Measurements from ENCODE around the gene PRDM16. TPM values are rescaled to one million over a fixed set of nuclear protein-coding genes. Genes with fewer than 3 reads are reported as not detected.

The PRDM16 gene
- total RNA-seq, 2 experiments from 2014 or later: 1.1 to 2.3 TPM

GRCh38 chr1:3064901-3065300 lies 4.1 kb upstream of the PRDM16 start:
- no peak overlapping the region for H3K4me3 Mint-ChIP-seq
- H3K27ac Mint-ChIP-seq: no peak overlapping the region
- DNase-seq: no peak
- CTCF ChIA-PET: no interaction called here
- peaks cover 3% of the 10 kb centered on the region for H3K4me1 Mint-ChIP-seq
- H3K9me3 Mint-ChIP-seq: no peaks in the 10 kb centered on the region
- POLR2A ChIA-PET: no interaction called here
- peaks cover 18% of the 10 kb centered on the region for H3K27me3 Mint-ChIP-seq
- H3K36me3 Mint-ChIP-seq (ENCODE audit: low read depth): no peaks in the 10 kb centered on the region

DNA sequence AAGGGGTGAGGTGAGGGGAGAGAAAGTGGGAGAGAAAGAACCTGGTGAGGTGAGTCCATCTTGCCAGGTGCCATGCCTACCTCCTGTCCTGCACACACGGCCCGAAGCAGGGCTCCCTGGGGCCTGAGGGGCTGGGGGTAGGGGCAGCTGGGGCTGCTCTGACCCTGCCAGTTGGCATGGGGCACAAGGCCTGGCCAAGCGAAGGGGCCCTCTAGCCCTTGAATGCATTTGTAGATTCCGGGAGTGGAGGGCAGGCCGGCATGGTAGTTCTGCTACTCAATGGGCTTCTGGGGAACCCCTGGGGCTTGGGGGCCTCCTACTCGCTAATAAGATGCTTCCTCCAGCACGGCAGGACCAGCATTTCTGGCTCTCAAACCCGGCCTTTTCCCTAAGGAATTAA lies 3.6 kb upstream of the PRDM16 start:
- Mint-ChIP-seq H3K4me3 (no peak overlapping the region), H3K27ac (no peak overlapping the region), H3K36me3 (ENCODE audit: low read depth) (no peaks in the 10 kb centered on the region), H3K27me3 (peaks cover 18% of the 10 kb centered on the region), H3K4me1 (peaks cover 3% of the 10 kb centered on the region), H3K9me3 (no peaks in the 10 kb centered on the region)
- ChIA-PET CTCF (no interaction called here), POLR2A (no interaction called here)
- no peak for DNase-seq

DNA sequence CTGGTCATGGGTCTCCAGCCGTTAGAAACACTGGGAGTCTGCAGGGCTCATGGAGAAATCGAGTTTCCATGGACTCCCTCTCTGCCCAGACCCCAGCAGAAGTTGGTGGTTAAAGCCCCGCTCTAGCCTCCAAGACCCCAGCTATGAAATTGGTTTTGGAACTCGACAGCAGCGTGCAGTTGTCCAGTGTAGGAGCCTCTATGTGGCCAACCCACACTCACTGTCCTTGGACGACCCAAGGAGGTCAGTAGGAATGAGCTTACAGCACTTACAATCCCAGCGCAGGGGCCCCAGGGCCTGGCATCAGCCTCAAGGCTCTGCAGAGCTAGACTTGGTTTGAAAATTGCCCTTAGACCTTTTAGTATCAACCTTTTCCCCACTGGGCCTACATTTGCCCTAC lies 3.2 kb upstream of the PRDM16 start:
- Mint-ChIP-seq H3K27me3 (peaks cover 18% of the 10 kb centered on the region), H3K27ac (no peak overlapping the region), H3K4me3 (no peak overlapping the region), H3K4me1 (peaks cover 3% of the 10 kb centered on the region), H3K36me3 (ENCODE audit: low read depth) (no peaks in the 10 kb centered on the region), H3K9me3 (no peaks in the 10 kb centered on the region)
- DNase-seq: no peak
- ChIA-PET CTCF (no interaction called here), POLR2A (no interaction called here)

DNA sequence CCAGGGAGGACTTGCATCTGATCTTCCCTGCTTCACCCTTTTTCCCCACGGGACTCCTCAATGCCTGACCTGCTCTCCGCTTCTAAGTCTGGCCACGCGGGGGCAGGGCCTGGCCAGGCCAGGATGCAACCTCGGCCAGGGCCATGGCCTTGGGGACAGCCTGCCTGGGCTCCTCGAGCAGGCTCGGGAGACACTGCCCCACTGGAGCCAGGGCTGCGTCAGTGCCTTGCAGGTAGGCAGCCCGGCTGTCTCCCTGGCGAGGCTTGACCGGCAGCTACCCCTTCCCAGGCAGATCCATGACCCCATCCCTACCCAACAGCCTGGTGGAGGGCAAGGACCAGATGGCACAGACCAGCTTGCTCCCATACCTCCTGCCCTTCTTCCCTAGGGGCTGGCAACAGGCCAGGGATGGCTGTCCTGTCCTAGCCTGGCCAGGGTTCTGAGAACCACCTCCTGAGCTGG lies 2.7 kb upstream of the PRDM16 start:
- Mint-ChIP-seq H3K4me1 (peaks cover 3% of the 10 kb centered on the region), H3K27me3 (peaks cover 20% of the 10 kb centered on the region), H3K36me3 (ENCODE audit: low read depth) (no peaks in the 10 kb centered on the region), H3K9me3 (no peaks in the 10 kb centered on the region), H3K27ac (no peak overlapping the region), H3K4me3 (no peak overlapping the region)
- CTCF ChIA-PET: no interaction called here
- POLR2A ChIA-PET: no interaction called here
- no peak for DNase-seq

- no peak overlapping the region for H3K4me3 Mint-ChIP-seq
- ChIA-PET POLR2A (no interaction called here), CTCF (no interaction called here)
- H3K4me1 Mint-ChIP-seq: peaks cover 3% of the 10 kb centered on the region
- H3K36me3 Mint-ChIP-seq (ENCODE audit: low read depth): no peaks in the 10 kb centered on the region
- peaks cover 24% of the 10 kb centered on the region for H3K27me3 Mint-ChIP-seq
- no peak overlapping the region for H3K27ac Mint-ChIP-seq
- H3K9me3 Mint-ChIP-seq: no peaks in the 10 kb centered on the region
- no peak for DNase-seq
Measured at GRCh38 chr1:3066826-3067225, 2.2 kb upstream of the PRDM16 start.

DNA sequence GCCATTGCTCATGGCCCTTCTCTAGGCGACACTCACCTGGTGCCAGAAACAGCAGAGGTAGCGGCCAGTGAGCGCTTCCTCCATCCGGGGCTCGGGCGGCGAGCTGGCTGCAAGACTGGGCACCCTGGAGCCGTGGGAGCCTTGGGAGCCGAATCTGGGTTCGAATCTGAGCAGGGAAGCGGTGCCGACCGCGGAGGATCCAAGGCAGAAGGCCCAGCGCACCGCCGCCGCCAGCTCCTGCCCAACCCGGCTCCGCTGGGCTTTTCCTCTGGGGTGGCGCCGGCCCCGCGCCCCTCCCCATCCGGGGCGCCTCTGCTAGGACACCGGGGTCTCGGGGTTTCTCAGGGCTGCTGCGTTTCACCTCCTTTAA lies 1.7 kb upstream of the PRDM16 start:
- ChIA-PET CTCF (no interaction called here), POLR2A (no interaction called here)
- H3K9me3 Mint-ChIP-seq: no peaks in the 10 kb centered on the region
- H3K27me3 Mint-ChIP-seq: peaks cover 28% of the 10 kb centered on the region
- no peak overlapping the region for H3K4me3 Mint-ChIP-seq
- DNase-seq: no peak
- no peak overlapping the region for H3K27ac Mint-ChIP-seq
- peaks cover 3% of the 10 kb centered on the region for H3K4me1 Mint-ChIP-seq
- H3K36me3 Mint-ChIP-seq (ENCODE audit: low read depth): no peaks in the 10 kb centered on the region

- ChIA-PET POLR2A (no interaction called here), CTCF (no interaction called here)
- Mint-ChIP-seq H3K9me3 (no peaks in the 10 kb centered on the region), H3K4me3 (no peak overlapping the region), H3K27me3 (peaks cover 30% of the 10 kb centered on the region), H3K4me1 (peaks cover 3% of the 10 kb centered on the region), H3K36me3 (ENCODE audit: low read depth) (no peaks in the 10 kb centered on the region), H3K27ac (no peak overlapping the region)
- DNase-seq: no peak
Measured at GRCh38 chr1:3067671-3068563, 1.1 kb upstream of the PRDM16 start.

DNA sequence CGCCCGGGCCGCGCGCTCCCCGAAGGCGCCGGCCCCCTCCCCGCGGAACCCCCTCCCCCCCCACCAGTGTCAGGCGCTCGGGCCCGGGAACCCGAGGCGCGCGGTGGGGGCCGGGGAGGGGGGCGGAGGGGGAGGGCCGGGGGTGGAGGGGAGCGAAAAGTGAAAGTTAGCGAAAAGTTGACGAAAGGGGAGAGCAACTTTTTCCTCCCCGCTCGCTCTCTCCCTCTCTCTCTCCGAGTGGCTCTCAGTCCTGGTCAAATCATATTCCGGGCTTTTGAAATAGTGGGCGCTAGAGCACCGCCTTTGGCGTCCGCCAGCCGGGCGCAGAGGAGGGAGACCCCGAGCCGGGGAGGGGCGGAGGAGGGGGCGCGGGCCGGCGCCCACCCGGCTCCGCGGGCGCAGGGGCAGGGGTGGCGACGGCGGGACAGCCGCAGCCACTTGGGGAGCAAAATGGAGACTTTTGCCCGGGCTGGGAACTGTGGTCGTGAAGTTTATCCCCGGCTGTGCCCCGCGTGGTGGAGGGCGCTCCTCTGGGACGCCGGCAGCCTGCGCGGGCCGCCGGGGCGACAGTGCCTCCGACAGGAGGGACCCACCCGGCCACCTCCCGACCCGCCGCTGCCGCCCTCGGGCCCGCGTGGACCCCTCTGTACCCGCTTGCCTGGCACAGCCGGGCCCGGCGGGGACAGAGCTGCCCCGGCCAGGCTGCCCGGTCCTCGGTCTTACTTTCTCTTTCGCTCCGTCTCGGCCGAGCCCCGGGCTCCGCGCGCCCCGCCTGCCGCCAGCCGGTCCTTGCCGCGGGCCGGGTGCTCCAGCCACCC lies 697 bp downstream of the PRDM16 start:
- Mint-ChIP-seq H3K36me3 (ENCODE audit: low read depth) (no peaks in the 10 kb centered on the region), H3K4me1 (peaks cover 3% of the 10 kb centered on the region), H3K27me3 (peaks cover 36% of the 10 kb centered on the region), H3K4me3 (peak overlapping the region; percentile 58), H3K9me3 (no peaks in the 10 kb centered on the region), H3K27ac (no peak overlapping the region)
- POLR2A ChIA-PET: no interaction called here
- no peak for DNase-seq
- CTCF ChIA-PET: no interaction called here

DNA sequence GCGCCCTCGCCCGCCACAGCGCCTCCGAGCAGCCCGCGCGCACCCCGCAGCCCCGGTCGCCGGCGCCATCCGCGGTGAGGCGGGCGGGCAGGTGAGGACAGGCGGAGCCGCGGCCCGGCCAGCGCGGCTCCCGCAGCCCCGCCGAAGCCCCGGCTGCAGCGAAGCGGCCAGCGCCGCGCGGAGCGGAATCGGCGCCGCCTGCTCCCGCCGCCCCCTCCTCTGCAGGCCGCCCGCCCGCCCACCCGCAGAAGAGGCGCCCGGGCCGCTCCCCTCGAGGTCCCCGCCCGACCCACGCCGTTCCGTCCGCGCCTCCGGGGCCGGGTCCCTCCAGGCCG lies 1.3 kb downstream of the PRDM16 start:
- H3K4me3 Mint-ChIP-seq: no peak overlapping the region
- peaks cover 3% of the 10 kb centered on the region for H3K4me1 Mint-ChIP-seq
- DNase-seq: no peak
- H3K36me3 Mint-ChIP-seq (ENCODE audit: low read depth): no peaks in the 10 kb centered on the region
- no peak overlapping the region for H3K27ac Mint-ChIP-seq
- CTCF ChIA-PET: no interaction called here
- POLR2A ChIA-PET: no interaction called here
- peaks cover 37% of the 10 kb centered on the region for H3K27me3 Mint-ChIP-seq
- H3K9me3 Mint-ChIP-seq: no peaks in the 10 kb centered on the region

DNA sequence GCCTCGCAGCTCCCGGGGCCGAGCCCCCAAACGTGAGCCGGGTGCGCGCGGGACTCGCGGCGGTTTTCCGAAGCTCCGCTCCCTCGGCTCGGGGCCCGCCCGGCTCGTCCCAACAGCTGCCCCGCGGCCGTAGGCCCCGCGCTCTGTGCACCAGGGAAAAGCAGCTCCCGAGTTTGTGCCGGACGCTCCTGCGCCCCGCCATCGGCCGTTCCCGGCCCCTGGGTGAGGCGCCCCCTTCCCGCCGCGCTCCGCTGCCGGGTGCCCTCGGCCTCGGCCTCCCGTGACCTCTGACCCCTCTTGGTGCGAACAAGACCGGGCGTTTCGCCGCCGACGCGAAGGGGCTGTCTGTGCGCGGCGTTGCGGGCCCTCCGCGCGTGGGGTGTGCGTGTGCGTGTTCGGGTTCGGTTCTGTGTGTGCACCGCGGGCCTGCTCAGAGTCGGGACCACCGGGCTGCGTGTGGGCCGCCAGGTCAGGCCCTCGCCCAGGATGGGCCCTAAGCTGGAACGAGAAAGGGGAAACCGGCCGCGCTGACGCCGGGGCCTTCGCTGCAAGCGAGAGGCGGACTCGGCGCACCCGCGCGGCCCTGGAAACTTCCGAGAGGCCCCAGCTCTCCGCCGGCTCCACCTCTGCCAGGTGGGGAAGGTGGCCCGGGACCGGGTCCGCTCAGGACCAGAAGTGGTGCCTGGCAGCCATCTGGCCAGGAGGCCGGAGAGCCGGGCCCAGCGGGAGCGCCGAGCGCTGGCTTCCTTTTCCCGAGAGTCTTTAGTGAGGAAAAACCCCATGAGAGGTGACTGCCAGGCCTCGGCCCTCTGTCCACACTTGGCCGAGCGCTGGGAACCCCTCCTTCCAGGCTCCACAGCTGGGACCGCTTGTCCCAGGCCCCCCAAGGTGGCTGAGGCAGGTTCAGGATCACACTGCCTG lies 1.9 kb downstream of the PRDM16 start:
- H3K4me1 Mint-ChIP-seq: peaks cover 3% of the 10 kb centered on the region
- H3K27ac Mint-ChIP-seq: no peak overlapping the region
- peak overlapping the region; percentile 32 for H3K4me3 Mint-ChIP-seq
- DNase-seq: no peak
- peaks cover 37% of the 10 kb centered on the region for H3K27me3 Mint-ChIP-seq
- H3K36me3 Mint-ChIP-seq (ENCODE audit: low read depth): no peaks in the 10 kb centered on the region
- POLR2A ChIA-PET: no interaction called here
- H3K9me3 Mint-ChIP-seq: no peaks in the 10 kb centered on the region
- CTCF ChIA-PET: no interaction called here

DNA sequence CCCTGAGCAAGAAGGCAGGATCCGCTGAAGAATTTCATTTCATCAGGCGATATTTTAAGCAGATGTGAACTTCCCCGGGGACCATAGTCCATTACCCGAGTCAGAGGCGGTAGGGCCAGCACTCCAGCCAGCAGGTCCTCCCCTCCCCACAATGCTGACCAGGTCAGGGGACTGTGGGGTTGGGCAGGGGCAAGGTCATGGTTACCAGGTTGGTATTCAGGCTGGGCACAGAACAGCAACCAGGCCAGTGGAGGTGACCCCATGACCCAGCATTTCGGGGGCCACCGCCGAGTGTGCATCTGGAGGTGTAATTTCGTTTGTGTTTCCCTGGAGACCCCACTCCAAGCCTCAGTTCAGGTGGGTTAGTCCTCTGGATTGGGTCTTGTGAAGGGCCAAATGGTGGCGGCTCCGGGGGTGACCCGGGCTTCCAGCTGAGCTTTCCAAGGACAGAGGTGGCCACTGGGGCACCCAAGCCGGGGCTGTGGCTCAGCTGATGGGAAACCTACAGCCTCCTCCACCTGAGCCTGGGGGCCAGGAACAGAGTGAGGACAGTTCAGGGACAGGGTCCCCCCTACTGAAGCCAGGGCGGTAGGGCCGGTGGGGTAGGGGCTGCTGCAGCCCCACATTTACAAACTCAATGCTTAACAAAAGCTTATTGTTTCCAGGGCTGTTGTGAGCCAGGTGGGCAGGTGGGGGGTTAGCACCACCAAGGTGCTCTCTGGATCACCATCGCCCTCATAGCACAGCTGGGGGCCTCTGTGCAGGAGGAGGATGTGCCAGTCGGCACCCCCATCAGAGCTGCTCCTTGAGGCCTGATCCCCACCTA lies 2.8 kb downstream of the PRDM16 start:
- Mint-ChIP-seq H3K27ac (no peak overlapping the region), H3K9me3 (no peaks in the 10 kb centered on the region), H3K4me3 (peak overlapping the region; percentile 32), H3K27me3 (peaks cover 38% of the 10 kb centered on the region), H3K36me3 (ENCODE audit: low read depth) (no peaks in the 10 kb centered on the region), H3K4me1 (peaks cover 3% of the 10 kb centered on the region)
- CTCF ChIA-PET: no interaction called here
- no peak for DNase-seq
- POLR2A ChIA-PET: no interaction called here

GRCh38 chr1:3072391-3073185 lies 3.6 kb downstream of the PRDM16 start:
- peaks cover 32% of the 10 kb centered on the region for H3K27me3 Mint-ChIP-seq
- H3K36me3 Mint-ChIP-seq (ENCODE audit: low read depth): no peaks in the 10 kb centered on the region
- DNase-seq: no peak
- no peaks in the 10 kb centered on the region for H3K9me3 Mint-ChIP-seq
- H3K4me1 Mint-ChIP-seq: peaks cover 3% of the 10 kb centered on the region
- ChIA-PET CTCF (no interaction called here), POLR2A (no interaction called here)
- H3K4me3 Mint-ChIP-seq: no peak overlapping the region
- H3K27ac Mint-ChIP-seq: no peak overlapping the region

Data from activated CD4-positive, alpha-beta T cell treated with anti-CD3 and anti-CD28 coated beads, Interleukin-2, amount 10 ng/mL, durations not matched to agents 7 days and 5 days (primary cell).